ENCODE data around the gene SLC2A4. TPM values are rescaled to one million over a fixed set of nuclear protein-coding genes. Genes with fewer than 3 reads are reported as not detected.

Gene SLC2A4
- total RNA-seq, 1 donor from 2014 or later = under 0.01 TPM

GRCh38 chr17:7251661-7252175, 29.8 kb upstream of the SLC2A4 start, which contains the start of gene CTDNEP1:
Gene CTDNEP1, minus strand, starts transcription at chr17:7251734. Its CDS starts 438 bp downstream, at chr17:7251296.
- no peaks in the 10 kb centered on the region for H3K27me3 ChIP-seq (ENCODE audit: control insufficient read depth, insufficient read depth, low read length)
- peak; percentile 64 for FAIRE-seq
- peak; percentile 98 for DNase-seq (ENCODE audit: low read depth)
- no peak for TF ChIP-seq CTCF (IDR thresholded peaks at IDR 0.05; ENCODE audit: insufficient read depth, low read length, severe bottlenecking)
- H3K4me3 ChIP-seq (ENCODE audit: low read depth, low read length) = peak within 1 kb of the TSS; percentile 54
- peaks cover 5% of the 10 kb centered on the region for H3K36me3 ChIP-seq (ENCODE audit: control insufficient read depth, insufficient read depth, low read length)

DNA sequence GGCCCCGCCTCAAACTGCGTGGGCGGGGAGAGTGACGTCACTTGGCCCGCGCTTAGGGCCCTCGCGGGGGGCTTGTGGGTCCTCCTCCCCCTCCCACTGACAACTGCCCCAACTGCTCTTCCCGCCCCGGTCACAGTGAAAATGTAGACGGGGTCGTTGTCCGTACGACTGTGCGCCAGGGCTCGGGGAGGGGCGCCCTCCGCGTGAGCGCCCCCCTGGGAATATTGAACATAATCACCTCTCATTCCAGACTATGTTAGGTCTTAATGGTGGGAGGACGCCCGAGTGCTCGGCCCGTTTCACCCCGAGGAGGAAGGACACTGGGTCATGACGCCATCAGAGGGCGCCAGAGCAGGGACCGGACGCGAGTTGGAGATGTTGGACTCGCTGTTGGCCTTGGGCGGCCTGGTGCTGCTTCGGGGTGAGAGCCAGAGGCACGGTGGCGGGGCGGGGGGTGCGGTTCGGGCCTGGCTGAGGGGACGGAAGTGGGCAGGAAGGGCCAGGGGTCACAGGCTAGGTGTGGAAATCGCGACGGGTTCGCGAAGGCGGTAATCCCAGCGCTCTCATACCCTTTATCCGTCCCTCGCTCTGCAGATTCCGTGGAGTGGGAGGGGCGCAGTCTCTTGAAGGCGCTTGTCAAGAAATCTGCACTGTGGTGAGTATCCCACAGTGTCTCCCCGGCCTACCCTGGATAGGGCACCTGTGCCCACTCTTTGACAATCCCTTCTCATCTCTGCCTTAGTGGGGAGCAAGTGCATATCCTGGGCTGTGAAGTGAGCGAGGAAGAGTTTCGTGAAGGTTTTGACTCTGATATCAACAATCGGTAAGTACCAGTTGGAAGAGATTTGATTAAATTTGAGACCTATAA, 29.1 kb upstream of the SLC2A4 start, which contains the start of gene ELP5:
Gene ELP5, plus strand, starts transcription at position 40 of the 868 bp plus-strand sequence. Its CDS starts 336 bp downstream, at position 376.
- TF ChIP-seq CTCF (IDR thresholded peaks at IDR 0.05; ENCODE audit: insufficient read depth, low read length, severe bottlenecking) = peak; percentile 38
- peak; percentile 84 for DNase-seq (ENCODE audit: low read depth)
- H3K4me3 ChIP-seq (ENCODE audit: low read depth, low read length) = peak within 1 kb of the TSS; percentile 54
- no peak for FAIRE-seq
- H3K27me3 ChIP-seq (ENCODE audit: control insufficient read depth, insufficient read depth, low read length) = no peaks in the 10 kb centered on the region
- peaks cover 3% of the 10 kb centered on the region for H3K36me3 ChIP-seq (ENCODE audit: control insufficient read depth, insufficient read depth, low read length)

DNA sequence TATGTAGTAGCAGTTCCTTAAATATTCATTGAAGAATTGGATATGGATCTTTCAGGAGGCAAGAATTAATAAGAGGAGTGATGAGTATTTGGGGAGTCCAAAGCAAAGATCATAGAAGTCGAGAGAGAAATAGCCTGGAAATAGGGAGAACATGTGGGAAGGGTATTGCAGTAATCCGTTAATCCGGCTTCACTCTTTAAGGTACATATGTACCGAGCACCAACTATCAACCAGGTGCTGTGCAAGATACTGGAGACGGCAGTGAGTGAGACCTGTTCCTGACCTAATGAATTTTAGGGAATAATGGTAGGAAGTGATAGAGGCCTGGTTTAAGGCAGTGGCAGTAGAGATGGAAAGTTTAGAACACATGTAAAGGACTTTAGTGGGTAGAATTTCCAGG, 28.4 kb upstream of the SLC2A4 start:
- Histone ChIP-seq H3K27me3 (ENCODE audit: control insufficient read depth, insufficient read depth, low read length) (no peaks in the 10 kb centered on the region), H3K36me3 (ENCODE audit: control insufficient read depth, insufficient read depth, low read length) (peaks cover 3% of the 10 kb centered on the region), H3K4me3 (ENCODE audit: low read depth, low read length) (peak overlapping the region; percentile 54)
- DNase-seq (ENCODE audit: low read depth) (no peak), FAIRE-seq (no peak)
- TF ChIP-seq CTCF (IDR thresholded peaks at IDR 0.05; ENCODE audit: insufficient read depth, low read length, severe bottlenecking) = no peak

- Histone ChIP-seq H3K27me3 (ENCODE audit: control insufficient read depth, insufficient read depth, low read length) (no peaks in the 10 kb centered on the region), H3K4me3 (ENCODE audit: low read depth, low read length) (no peak overlapping the region), H3K36me3 (ENCODE audit: control insufficient read depth, insufficient read depth, low read length) (peaks cover 9% of the 10 kb centered on the region)
- DNase-seq (ENCODE audit: low read depth) (no peak), FAIRE-seq (no peak)
- no peak for TF ChIP-seq CTCF (IDR thresholded peaks at IDR 0.05; ENCODE audit: insufficient read depth, low read length, severe bottlenecking)
These were observed 27.0 kb upstream of the SLC2A4 start for GRCh38 chr17:7254511-7254910.

DNA sequence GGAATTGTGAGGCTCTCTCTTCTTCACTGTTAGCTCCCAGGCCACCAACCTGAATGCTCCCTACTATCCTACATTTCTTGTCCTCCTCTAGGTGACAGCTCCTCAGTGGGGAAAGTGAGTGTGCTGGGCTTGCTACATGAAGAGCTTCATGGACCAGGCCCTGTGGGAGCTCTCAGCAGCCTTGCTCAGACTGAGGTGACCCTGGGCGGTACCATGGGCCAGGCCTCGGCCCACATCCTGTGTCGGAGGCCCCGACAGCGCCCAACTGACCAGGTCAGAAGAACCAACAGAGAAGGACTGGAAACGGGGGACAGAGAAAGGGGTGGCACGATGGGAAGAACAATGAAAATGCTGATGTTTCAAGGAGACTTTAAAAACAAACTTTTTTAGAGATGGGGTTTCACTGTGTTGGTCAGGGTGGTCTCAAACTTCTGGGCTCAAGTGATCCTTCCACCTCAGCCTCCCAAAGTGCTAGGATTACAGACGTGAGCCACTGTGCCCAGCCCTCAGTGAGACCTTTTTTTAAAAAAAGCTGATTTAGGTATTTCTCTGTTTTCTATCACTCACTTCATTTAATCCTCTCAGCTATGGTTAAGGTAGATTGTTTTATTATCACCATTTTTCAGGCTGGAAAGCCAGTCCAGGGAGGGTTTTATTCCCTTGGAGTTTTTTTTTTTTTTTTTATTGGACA, 24.6 kb upstream of the SLC2A4 start:
- TF ChIP-seq CTCF (IDR thresholded peaks at IDR 0.05; ENCODE audit: insufficient read depth, low read length, severe bottlenecking) = no peak
- no peak for FAIRE-seq

More for the DNA sequence above, 24.6 kb upstream of the SLC2A4 start:
- no peak for DNase-seq (ENCODE audit: low read depth)
- H3K36me3 ChIP-seq (ENCODE audit: control insufficient read depth, insufficient read depth, low read length) = peaks cover 14% of the 10 kb centered on the region
- no peak overlapping the region for H3K4me3 ChIP-seq (ENCODE audit: low read depth, low read length)
- H3K27me3 ChIP-seq (ENCODE audit: control insufficient read depth, insufficient read depth, low read length) = no peaks in the 10 kb centered on the region

Measured in bronchial epithelial cell (primary cell).